Muscle layer of colon (tissue), 2 donors: ENCODE data around the gene DYRK1A.

Experiments used
- H3K27ac ChIP-seq: one replicate; pipeline ENCODE4 v1.7.0; 2013; ENCODE audit warnings: low read depth, mild to moderate bottlenecking, low read length, moderate library complexity
- H3K27me3 ChIP-seq, 2 donors: one replicate each; pipeline ENCODE4 v1.7.0; 2013; ENCODE audit warnings: low read length in 2 of 2, mild to moderate bottlenecking in 2 of 2; ENCODE audit not compliant: insufficient read depth in 2 of 2, control insufficient read depth in 1 of 2
- H3K36me3 ChIP-seq: one replicate; pipeline ENCODE4 v1.7.0; 2013; ENCODE audit warnings: mild to moderate bottlenecking, low read length; ENCODE audit not compliant: insufficient read depth
- H3K4me1 ChIP-seq: one replicate; pipeline ENCODE4 v1.7.0; 2013; ENCODE audit warnings: mild to moderate bottlenecking, low read length; ENCODE audit not compliant: insufficient read depth
- H3K4me3 ChIP-seq, 2 donors: one replicate each; pipeline ENCODE4 v1.7.0; 2013; ENCODE audit warnings: low read length in 2 of 2, low read depth in 1 of 2, mild to moderate bottlenecking in 1 of 2, moderate library complexity in 1 of 2
- H3K9ac ChIP-seq: one replicate; pipeline ENCODE4 v1.7.0; 2013; ENCODE audit warnings: low read length
- H3K9me3 ChIP-seq: one replicate; pipeline ENCODE4 v1.7.0; 2013; ENCODE audit warnings: mild to moderate bottlenecking, low read length
- donor health status: abdominal sarcoma.
- donor health status: Adenocarcinoma of cecum.

DYRK1A gene

GRCh38 chr21:37392441-37392840 is 25.9 kb downstream of the DYRK1A start:
- H3K9ac ChIP-seq: no peak overlapping the region
- no peaks in the 10 kb centered on the region for H3K27me3 ChIP-seq
- no peak overlapping the region for H3K27ac ChIP-seq
- H3K9me3 ChIP-seq: no peaks in the 10 kb centered on the region
- H3K36me3 ChIP-seq: no peaks in the 10 kb centered on the region
- H3K4me1 ChIP-seq: peaks cover 42% of the 10 kb centered on the region
- H3K4me3 ChIP-seq: no peak overlapping the region

DNA sequence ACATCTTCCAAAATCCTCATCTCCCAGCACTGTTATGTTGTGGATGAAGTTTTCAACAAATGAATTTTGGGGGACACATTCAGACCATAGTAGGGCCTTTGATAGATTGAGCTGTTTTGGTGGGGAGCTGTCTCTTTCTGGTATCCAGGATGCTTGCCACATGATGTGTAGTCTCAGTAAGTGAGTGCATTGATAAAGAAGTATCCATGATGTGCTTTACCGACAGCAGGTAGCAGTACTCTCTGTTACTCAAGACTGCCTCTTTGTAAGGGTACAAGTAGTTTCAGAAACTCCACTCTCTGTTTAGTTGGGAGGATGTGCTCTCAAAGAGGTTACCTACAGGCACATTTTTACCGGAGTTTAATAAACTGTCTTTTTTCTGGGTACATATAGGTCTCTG is 26.5 kb downstream of the DYRK1A start:
- H3K4me1 ChIP-seq: peaks cover 42% of the 10 kb centered on the region
- H3K27me3 ChIP-seq: no peaks in the 10 kb centered on the region
- no peaks in the 10 kb centered on the region for H3K36me3 ChIP-seq
- H3K4me3 ChIP-seq: no peak overlapping the region
- H3K27ac ChIP-seq: no peak overlapping the region
- H3K9me3 ChIP-seq: no peaks in the 10 kb centered on the region
- no peak overlapping the region for H3K9ac ChIP-seq

GRCh38 chr21:37393786-37394185 is 27.2 kb downstream of the DYRK1A start:
- no peaks in the 10 kb centered on the region for H3K27me3 ChIP-seq
- H3K4me1 ChIP-seq: peaks cover 42% of the 10 kb centered on the region
- no peaks in the 10 kb centered on the region for H3K36me3 ChIP-seq
- no peak overlapping the region for H3K9ac ChIP-seq
- no peaks in the 10 kb centered on the region for H3K9me3 ChIP-seq
- H3K27ac ChIP-seq: no peak overlapping the region
- no peak overlapping the region for H3K4me3 ChIP-seq

DNA sequence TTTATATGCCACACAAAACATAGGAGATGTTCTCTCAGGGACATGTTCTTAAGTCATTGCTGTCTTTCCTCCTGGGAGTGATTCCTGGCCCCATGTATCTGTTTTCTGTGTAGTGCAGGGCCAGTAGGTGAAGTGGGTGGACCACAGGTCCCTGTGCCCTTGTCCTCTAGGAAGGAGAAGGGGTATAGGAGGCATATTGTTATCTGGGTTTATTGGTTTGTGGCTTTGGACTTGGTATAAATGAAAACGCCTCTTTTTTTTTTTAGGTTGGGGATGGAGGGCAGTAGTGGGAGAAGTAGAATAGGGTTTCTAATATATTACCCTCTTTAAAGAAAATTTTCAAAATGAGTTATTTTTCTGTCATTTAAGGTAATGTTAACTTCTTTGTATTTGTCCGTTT is 29.4 kb downstream of the DYRK1A start:
- Histone ChIP-seq H3K4me3 (no peak overlapping the region), H3K27ac (no peak overlapping the region), H3K9me3 (no peaks in the 10 kb centered on the region), H3K4me1 (peaks cover 48% of the 10 kb centered on the region), H3K9ac (no peak overlapping the region), H3K27me3 (no peaks in the 10 kb centered on the region), H3K36me3 (no peaks in the 10 kb centered on the region)

DNA sequence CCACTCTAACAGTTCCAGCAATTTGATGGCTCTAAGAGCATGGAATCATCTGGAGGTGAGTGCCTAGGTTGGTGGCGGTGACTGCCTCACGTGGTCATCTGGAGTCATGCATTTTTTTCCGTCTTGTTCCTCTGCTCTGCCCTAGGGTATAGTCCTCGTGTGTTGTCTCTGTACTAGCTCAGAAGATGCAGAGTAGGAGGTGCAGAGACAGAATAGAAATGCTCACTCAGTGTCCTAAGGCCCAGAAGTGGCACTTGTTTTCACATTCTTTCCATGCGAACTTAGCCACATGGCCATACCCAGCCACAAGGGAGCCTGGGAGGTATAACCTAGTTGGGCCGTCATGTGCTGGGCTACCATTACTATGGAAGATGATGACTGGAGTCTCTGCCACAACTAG is 30.3 kb downstream of the DYRK1A start:
- H3K9me3 ChIP-seq: no peaks in the 10 kb centered on the region
- H3K9ac ChIP-seq: no peak overlapping the region
- peaks cover 40% of the 10 kb centered on the region for H3K4me1 ChIP-seq
- H3K27ac ChIP-seq: no peak overlapping the region
- H3K36me3 ChIP-seq: no peaks in the 10 kb centered on the region
- H3K4me3 ChIP-seq: no peak overlapping the region
- no peaks in the 10 kb centered on the region for H3K27me3 ChIP-seq

- no peaks in the 10 kb centered on the region for H3K36me3 ChIP-seq
- no peak overlapping the region for H3K27ac ChIP-seq
- H3K4me3 ChIP-seq: no peak overlapping the region
- H3K4me1 ChIP-seq: peaks cover 28% of the 10 kb centered on the region
- H3K9ac ChIP-seq: no peak overlapping the region
- H3K9me3 ChIP-seq: no peaks in the 10 kb centered on the region
- no peaks in the 10 kb centered on the region for H3K27me3 ChIP-seq
Observed at GRCh38 chr21:37398697-37399096, 32.1 kb downstream of the DYRK1A start.

- no peaks in the 10 kb centered on the region for H3K36me3 ChIP-seq
- no peaks in the 10 kb centered on the region for H3K27me3 ChIP-seq
- no peaks in the 10 kb centered on the region for H3K9me3 ChIP-seq
- H3K4me3 ChIP-seq: no peak overlapping the region
- no peak overlapping the region for H3K9ac ChIP-seq
- H3K4me1 ChIP-seq: peaks cover 44% of the 10 kb centered on the region
- H3K27ac ChIP-seq: no peak overlapping the region
Observed at GRCh38 chr21:37402251-37402867, 35.8 kb downstream of the DYRK1A start.

DNA sequence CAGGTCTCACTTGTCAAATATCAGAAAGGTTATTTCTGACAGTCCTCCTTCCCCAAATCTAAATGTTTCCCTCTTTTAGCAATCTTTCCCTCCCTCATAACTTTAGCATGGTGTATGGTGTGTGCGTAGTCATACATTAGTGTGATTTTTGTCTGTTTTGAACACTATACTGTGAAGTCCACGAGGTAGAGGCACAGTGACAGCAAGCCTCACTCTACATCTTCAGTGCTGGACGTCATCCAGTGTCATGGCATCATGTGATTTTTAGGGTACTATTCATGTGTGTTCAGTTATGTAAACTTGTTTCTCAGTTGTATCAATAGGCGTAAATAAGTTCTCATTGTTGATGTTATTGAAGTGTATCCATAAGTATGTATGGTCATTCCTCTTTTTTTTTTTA is 39.1 kb downstream of the DYRK1A start:
- no peaks in the 10 kb centered on the region for H3K9me3 ChIP-seq
- no peaks in the 10 kb centered on the region for H3K36me3 ChIP-seq
- peaks cover 48% of the 10 kb centered on the region for H3K4me1 ChIP-seq
- no peak overlapping the region for H3K27ac ChIP-seq
- H3K9ac ChIP-seq: no peak overlapping the region
- H3K4me3 ChIP-seq: no peak overlapping the region
- H3K27me3 ChIP-seq: no peaks in the 10 kb centered on the region

GRCh38 chr21:37407719-37408420 is 41.3 kb downstream of the DYRK1A start:
- Histone ChIP-seq H3K9me3 (no peaks in the 10 kb centered on the region), H3K27ac (no peak overlapping the region), H3K9ac (no peak overlapping the region), H3K36me3 (no peaks in the 10 kb centered on the region), H3K4me1 (peaks cover 62% of the 10 kb centered on the region), H3K4me3 (no peak overlapping the region), H3K27me3 (no peaks in the 10 kb centered on the region)

- H3K4me1 ChIP-seq: peaks cover 64% of the 10 kb centered on the region
- no peaks in the 10 kb centered on the region for H3K27me3 ChIP-seq
- H3K9ac ChIP-seq: no peak overlapping the region
- H3K9me3 ChIP-seq: no peaks in the 10 kb centered on the region
- no peak overlapping the region for H3K27ac ChIP-seq
- no peaks in the 10 kb centered on the region for H3K36me3 ChIP-seq
- H3K4me3 ChIP-seq: no peak overlapping the region
Observed at GRCh38 chr21:37408464-37409193, 42.1 kb downstream of the DYRK1A start.

GRCh38 chr21:37410639-37411038 is 44.1 kb downstream of the DYRK1A start:
- H3K36me3 ChIP-seq: no peaks in the 10 kb centered on the region
- no peak overlapping the region for H3K9ac ChIP-seq
- no peak overlapping the region for H3K27ac ChIP-seq
- peaks cover 49% of the 10 kb centered on the region for H3K4me1 ChIP-seq
- no peak overlapping the region for H3K4me3 ChIP-seq
- H3K9me3 ChIP-seq: no peaks in the 10 kb centered on the region
- no peaks in the 10 kb centered on the region for H3K27me3 ChIP-seq
